Upper lobe of left lung (tissue), 6 donors: ENCODE results near the gene MAML2. TPM values are rescaled to one million over a fixed set of nuclear protein-coding genes. Genes with fewer than 3 reads are reported as not detected.

ENCODE experiments used
- ATAC-seq, 2 donors: fragments of 200-7000 bp; cut with Tn5 transposase; one replicate each; pipeline ENCODE4 v1.9.1; 2022; ENCODE audit warnings: mild to moderate bottlenecking in 2 of 2, moderate library complexity in 2 of 2; ENCODE audit not compliant: low FRiP score in 2 of 2
- DNase-seq, 2 donors: peaks; one replicate each; pipeline ENCODE4 v3.0.0-alpha.2; 2019 to 2020
- H3K27ac ChIP-seq, 4 donors: fragments of 200-600 bp; sonication (generic); one replicate each; pipeline ENCODE4 v1.5.1; 2016 to 2019
- H3K27me3 ChIP-seq, 4 donors: fragments of 200-600 bp; sonication (generic); one replicate each; pipeline ENCODE4 v1.5.1; 2017 to 2019
- H3K36me3 ChIP-seq, 4 donors: fragments of 200-600 bp; sonication (generic); one replicate each; pipeline ENCODE4 v1.5.1; 2016 to 2019
- H3K4me1 ChIP-seq, 4 donors: fragments of 200-600 bp; sonication (generic); one replicate each; pipeline ENCODE4 v1.5.1; 2018 to 2019
- H3K4me3 ChIP-seq, 4 donors: fragments of 200-600 bp; sonication (generic); one replicate each; pipeline ENCODE4 v1.5.1; 2017 to 2019; ENCODE audit warnings: mild to moderate bottlenecking in 2 of 4, moderate library complexity in 1 of 4
- H3K9me3 ChIP-seq, 4 donors: fragments of 200-600 bp; sonication (generic); one replicate each; pipeline ENCODE4 v1.5.1; 2018 to 2019
- CTCF ChIP-seq, 6 experiments: fragments of 450-650 bp in 4 of 6; fragments of 200-600 bp in 2 of 6; sonication (generic) in 2 of 6; IDR thresholded peaks; one replicate each; pipeline ENCODE4 v1.5.1; 2016 to 2019; ENCODE audit warnings: antibody characterized with exemption in 6 of 6
- EP300 ChIP-seq, 4 donors: sonication (generic); formaldehyde crosslinking; IDR thresholded peaks; one replicate each; pipeline ENCODE4 v1.5.1; 2017; ENCODE audit warnings: antibody characterized with exemption in 4 of 4, control low read depth in 2 of 4
- POLR2A ChIP-seq, 4 donors: fragments of 450-650 bp; IDR thresholded peaks; one replicate each; pipeline ENCODE4 v1.5.1; 2016 to 2017; ENCODE audit warnings: antibody characterized with exemption in 4 of 4, mild to moderate bottlenecking in 2 of 4
- POLR2AphosphoS5 ChIP-seq, 2 donors: sonication (generic); formaldehyde crosslinking; IDR thresholded peaks; one replicate each; pipeline ENCODE4 v1.5.1; 2017; ENCODE audit warnings: antibody characterized with exemption in 2 of 2
- WGBS, 2 donors: methylation state at CpG; one replicate each; pipeline ENCODE4 v1.1.5; 2017 to 2018; 5-methylcytosine and 5-hydroxymethylcytosine counted together
- total RNA-seq, 6 donors: library from RNA; depleted of rRNA in 4 of 6; stranded (reverse); fragments of >200 nt in 4 of 6; gene quantifications; one replicate each; pipeline versions ENCODE4 v1.1.0 to v1.2.1, GENCODE V29; 2016 to 2021
- donor health status: DM: no; HTN: no; CAD: no; lungs with moderate emphysema.
- donor health status: DM: no; HTN: yes; CAD: no; lungs with severe emphysema.

MAML2 gene
- total RNA-seq, 6 donors from 2014 or later: 19.5 to 36.6 (median 26.3) TPM

- ATAC-seq: peak; percentile 46 to 60
- H3K4me1 ChIP-seq: peaks cover 44 to 45% (median 45%) of the 10 kb centered on the region in 4 donors
- TF ChIP-seq EP300 (IDR thresholded peaks at IDR 0.05): peak in 1 of 4 donors; percentile 38
- no peak for TF ChIP-seq POLR2A (IDR thresholded peaks at IDR 0.05)
- no peak for TF ChIP-seq CTCF (IDR thresholded peaks at IDR 0.05)
Observed at GRCh38 chr11:96207459-96208449, 135.2 kb downstream of the MAML2 start.

GRCh38 chr11:96206955-96207354 is 136.0 kb downstream of the MAML2 start:
- Histone ChIP-seq H3K27ac (peak overlapping the region; percentile 58 to 79 (median 70)), H3K27me3 (no peaks in the 10 kb centered on the region), H3K9me3 (no peaks in the 10 kb centered on the region), H3K36me3 (no peaks in the 10 kb centered on the region), H3K4me3 (no peak overlapping the region), H3K4me1 (peaks cover 36 to 40% (median 37%) of the 10 kb centered on the region in 4 donors)
- no peak for ATAC-seq
- no peak for DNase-seq
- TF ChIP-seq CTCF (IDR thresholded peaks at IDR 0.05): no peak
- TF ChIP-seq EP300 (IDR thresholded peaks at IDR 0.05): no peak
- 89 to 93% methylated on average over 2 of the region's 2 CpGs for WGBS, 2 donors

More at GRCh38 chr11:96207459-96208449, 135.2 kb downstream of the MAML2 start:
- H3K27me3 ChIP-seq: no peaks in the 10 kb centered on the region
- WGBS, 2 donors: 44 to 51% methylated on average over 5 of the region's 5 CpGs
- no peak overlapping the region for H3K4me3 ChIP-seq
- DNase-seq: no peak
- H3K36me3 ChIP-seq: no peaks in the 10 kb centered on the region
- no peaks in the 10 kb centered on the region for H3K9me3 ChIP-seq
- H3K27ac ChIP-seq: peak overlapping the region; percentile 58 to 79 (median 70)

- Histone ChIP-seq H3K27ac (peak overlapping the region in 2 of 4 donors; percentile 0 to 5), H3K9me3 (no peaks in the 10 kb centered on the region), H3K36me3 (no peaks in the 10 kb centered on the region), H3K4me1 (peaks cover 29 to 39% (median 35%) of the 10 kb centered on the region in 4 donors), H3K27me3 (no peaks in the 10 kb centered on the region), H3K4me3 (no peak overlapping the region)
- DNase-seq (no peak), ATAC-seq (no peak)
- WGBS, 2 donors: 86 to 87% methylated on average over 3 of the region's 3 CpGs
- TF ChIP-seq POLR2AphosphoS5 (IDR thresholded peaks at IDR 0.05): no peak
- TF ChIP-seq POLR2A (IDR thresholded peaks at IDR 0.05): no peak
- no peak for TF ChIP-seq CTCF (IDR thresholded peaks at IDR 0.05)
- TF ChIP-seq EP300 (IDR thresholded peaks at IDR 0.05): no peak
Observed at GRCh38 chr11:96205460-96205809, 137.6 kb downstream of the MAML2 start.

GRCh38 chr11:96204721-96205459 is 138.1 kb downstream of the MAML2 start:
- TF ChIP-seq CTCF (IDR thresholded peaks at IDR 0.05) (no peak), EP300 (IDR thresholded peaks at IDR 0.05) (no peak), POLR2AphosphoS5 (IDR thresholded peaks at IDR 0.05) (no peak), POLR2A (IDR thresholded peaks at IDR 0.05) (no peak)

More at GRCh38 chr11:96204721-96205459, 138.1 kb downstream of the MAML2 start:
- Histone ChIP-seq H3K27me3 (no peaks in the 10 kb centered on the region), H3K36me3 (no peaks in the 10 kb centered on the region), H3K27ac (peak overlapping the region in 3 of 4 donors; percentile 5 to 53 (median 6)), H3K4me3 (no peak overlapping the region), H3K9me3 (no peaks in the 10 kb centered on the region), H3K4me1 (peaks cover 35 to 45% (median 39%) of the 10 kb centered on the region in 4 donors)
- ATAC-seq (no peak), DNase-seq (no peak)
- 86% methylated on average over 5 of the region's 5 CpGs for WGBS, 2 donors
